ENCODE measurements around the gene GLRA2.

The GLRA2 gene

GRCh38 chrX:14616301-14616700 is 87.0 kb downstream of the GLRA2 start:
- TF ChIP-seq POLR2AphosphoS5 (IDR thresholded peaks at IDR 0.05; ENCODE audit: low read depth): no peak
- TF ChIP-seq CTCF (IDR thresholded peaks at IDR 0.05; ENCODE audit: insufficient read depth, low read length): no peak
- TF ChIP-seq SPI1 (IDR thresholded peaks at IDR 0.05; ENCODE audit: borderline replicate concordance, low read depth): no peak
- no peak for TF ChIP-seq GABPA (IDR thresholded peaks at IDR 0.05; ENCODE audit: low read depth)
- TF ChIP-seq REST (IDR thresholded peaks at IDR 0.05; ENCODE audit: insufficient replicate concordance, low read depth): no peak
- no peak for DNase-seq (ENCODE audit: low read depth in 1 of 2, low spot score in 1 of 2)
- no peaks in the 10 kb centered on the region for H3K27me3 ChIP-seq (ENCODE audit: insufficient read depth, poor library complexity, severe bottlenecking)
- H3K4me3 ChIP-seq (replicated peaks; ENCODE audit: insufficient read depth, low read length): no peak overlapping the region
- no peak overlapping the region for H3K27ac ChIP-seq (replicated peaks)

- no peak overlapping the region for H3K4me3 ChIP-seq (replicated peaks; ENCODE audit: insufficient read depth, low read length)
- no peak for TF ChIP-seq REST (IDR thresholded peaks at IDR 0.05; ENCODE audit: insufficient replicate concordance, low read depth)
- no peak for TF ChIP-seq CTCF (IDR thresholded peaks at IDR 0.05; ENCODE audit: insufficient read depth, low read length)
- TF ChIP-seq POLR2AphosphoS5 (IDR thresholded peaks at IDR 0.05; ENCODE audit: low read depth): no peak
- TF ChIP-seq SPI1 (IDR thresholded peaks at IDR 0.05; ENCODE audit: borderline replicate concordance, low read depth): no peak
- no peak for TF ChIP-seq GABPA (IDR thresholded peaks at IDR 0.05; ENCODE audit: low read depth)
- DNase-seq (ENCODE audit: low read depth in 1 of 2, low spot score in 1 of 2): no peak
- no peak overlapping the region for H3K27ac ChIP-seq (replicated peaks)
- no peaks in the 10 kb centered on the region for H3K27me3 ChIP-seq (ENCODE audit: insufficient read depth, poor library complexity, severe bottlenecking)
These were observed 87.5 kb downstream of the GLRA2 start for GRCh38 chrX:14616836-14617235.

- H3K4me3 ChIP-seq (replicated peaks; ENCODE audit: insufficient read depth, low read length): no peak overlapping the region
These were observed 89.0 kb downstream of the GLRA2 start for GRCh38 chrX:14618177-14618965.

More at GRCh38 chrX:14618177-14618965, 89.0 kb downstream of the GLRA2 start:
- Histone ChIP-seq H3K27me3 (ENCODE audit: insufficient read depth, poor library complexity, severe bottlenecking) (no peaks in the 10 kb centered on the region), H3K27ac (replicated peaks) (no peak overlapping the region)
- TF ChIP-seq SPI1 (IDR thresholded peaks at IDR 0.05; ENCODE audit: borderline replicate concordance, low read depth) (no peak), REST (IDR thresholded peaks at IDR 0.05; ENCODE audit: insufficient replicate concordance, low read depth) (no peak), POLR2AphosphoS5 (IDR thresholded peaks at IDR 0.05; ENCODE audit: low read depth) (no peak), CTCF (IDR thresholded peaks at IDR 0.05; ENCODE audit: insufficient read depth, low read length) (no peak), GABPA (IDR thresholded peaks at IDR 0.05; ENCODE audit: low read depth) (no peak)
- DNase-seq (ENCODE audit: low read depth in 1 of 2, low spot score in 1 of 2): no peak

All from HL-60 (cell line).